ENCODE results near the gene ETNPPL. TPM values are rescaled to one million over a fixed set of nuclear protein-coding genes. Genes with fewer than 3 reads are reported as not detected.

Gene ETNPPL
- total and polyA plus RNA-seq, 9 of the 15 experiments (the other 6 are each of a cell fraction or from before 2014, with no cell fraction given), result 0.06 to 0.14 TPM; not detected in 7

- Histone ChIP-seq H3K36me3 (ENCODE audit: control insufficient read depth, insufficient read depth, low read length) (no peaks in the 10 kb centered on the region), H3K79me2 (ENCODE audit: control insufficient read depth, insufficient read depth, low read length) (no peaks in the 10 kb centered on the region), H3K27ac (ENCODE audit: extremely low read depth, low read depth, low read length) (no peak overlapping the region), H3K9ac (ENCODE audit: insufficient read depth in 1 of 2, low read depth in 2 of 2, low read length in 2 of 2) (no peak overlapping the region), H3K4me3 (no peak overlapping the region), H3K27me3 (ENCODE audit: control insufficient read depth in 2 of 2, insufficient read depth in 2 of 2, low read length in 2 of 2) (peaks cover 11 to 28% of the 10 kb centered on the region in 2 experiments), H3K4me2 (ENCODE audit: insufficient read depth, low read length) (no peak overlapping the region), H3K4me1 (replicated peaks in 1 of 2; ENCODE audit: control insufficient read depth in 2 of 2, insufficient read depth in 2 of 2, low read length in 2 of 2) (no peaks in the 10 kb centered on the region; a peak in 1 of 5 replicates), H2AFZ (ENCODE audit: low read depth, low read length) (no peak overlapping the region), H3K9me3 (replicated peaks; ENCODE audit: control insufficient read depth, insufficient read depth, low read depth, low read length) (no peaks in the 10 kb centered on the region), H4K20me1 (replicated peaks; ENCODE audit: control insufficient read depth, insufficient read depth, low read length) (no peaks in the 10 kb centered on the region), H3K9me1 (ENCODE audit: control insufficient read depth, insufficient read depth, low read length) (no peaks in the 10 kb centered on the region)
- BruUV-seq (replicated peaks), result no TSS peak
- 0% methylated on average over 2 of the region's 2 CpGs for WGBS (ENCODE audit: insufficient coverage, low coverage, missing lambda C conversion rate)
- ATAC-seq (peak; percentile 82), DNase-seq (ENCODE audit: extremely low read depth in 1 of 4, low spot score in 3 of 4) (peak in 3 of 4 experiments; percentile 15 to 34 (median 20)), FAIRE-seq (no peak)
- TF ChIP-seq ATF7 (IDR thresholded peaks at IDR 0.05), result peak; percentile 64; the same call in 1 of the 2 replicates
- TF ChIP-seq ZNF76 (CRISPR knock-in tag; IDR thresholded peaks at IDR 0.05; ENCODE audit: borderline replicate concordance), result no peak
- peak; percentile 92 for TF ChIP-seq MAFK (IDR thresholded peaks at IDR 0.05; ENCODE audit: low read length)
- TF ChIP-seq ZNF263 (CRISPR knock-in tag; IDR thresholded peaks at IDR 0.05; ENCODE audit: borderline replicate concordance), result peak; percentile 59; the same call in 1 of the 2 replicates
- TF ChIP-seq MAFF (IDR thresholded peaks at IDR 0.05; ENCODE audit: low read length), result peak; percentile 92
- peak; percentile 96 for TF ChIP-seq C11orf30 (IDR thresholded peaks at IDR 0.05; ENCODE audit: low read depth)
- peak; percentile 42; the same call in 1 of the 2 replicates for TF ChIP-seq FOSL1 (tag; conservative IDR thresholded peaks at IDR 0.05)
- TF ChIP-seq ATF1 (CRISPR knock-in tag; IDR thresholded peaks at IDR 0.05), result no peak
- 0 out of 2 replicates have a peak, but pooled peaks have one; percentile 33 for TF ChIP-seq ATF1 (tag; IDR thresholded peaks at IDR 0.05)
- peak; percentile 84 for TF ChIP-seq NFE2 (IDR thresholded peaks at IDR 0.05; ENCODE audit: low read depth)
- TF ChIP-seq ZNF316 (IDR thresholded peaks at IDR 0.05), result peak; percentile 98
- TF ChIP-seq PHF8 (IDR thresholded peaks at IDR 0.05; ENCODE audit: borderline replicate concordance, low read length), result no peak
- TF ChIP-seq JUND (IDR thresholded peaks at IDR 0.05; ENCODE audit: borderline replicate concordance, low read depth, low read length), result peak; percentile 78; the same call in 1 of the 2 replicates
- peak; percentile 79 for TF ChIP-seq JUND (tag; IDR thresholded peaks at IDR 0.05; ENCODE audit: borderline replicate concordance, low read depth, low read length)
- peak; percentile 86 for TF ChIP-seq ATF3 (IDR thresholded peaks at IDR 0.05)
- no peak for TF ChIP-seq ATF3 (CRISPR knock-in tag; conservative IDR thresholded peaks at IDR 0.05)
- no peak for TF ChIP-seq OTX1 (CRISPR knock-in tag; IDR thresholded peaks at IDR 0.05)
- TF ChIP-seq ZNF766 (CRISPR knock-in tag; conservative IDR thresholded peaks at IDR 0.05), result no peak
- TF ChIP-seq CREM (IDR thresholded peaks at IDR 0.05; ENCODE audit: low read depth), result peak; percentile 35; the same call in 1 of the 2 replicates
- peak; percentile 94 for TF ChIP-seq MAFG (tag; conservative IDR thresholded peaks at IDR 0.05)
- TF ChIP-seq NBN (IDR thresholded peaks at IDR 0.05; ENCODE audit: low read depth), result no peak
- no peak for TF ChIP-seq LEF1 (IDR thresholded peaks at IDR 0.05)
- TF ChIP-seq KLF10 (CRISPR knock-in tag; IDR thresholded peaks at IDR 0.05), result no peak
- CTCF ChIA-PET (ENCODE audit: low intra/inter-chr PET ratio), result no interaction called here
- POLR2A ChIA-PET, result interaction anchor here (0.6 kb wide), 1 partner anchor 8 kb away, joined by 3 read pairs; no protein-coding TSS in a partner anchor
- in situ Hi-C loops (cut with MboI), result no loop called here
- intact Hi-C loops (cut with micrococcal nuclease), result no loop called here
These were observed 24.7 kb downstream of the ETNPPL start for GRCh38 chr4:108738003-108738706.
